ENCODE results near the gene COL28A1. TPM values are rescaled to one million over a fixed set of nuclear protein-coding genes. Genes with fewer than 3 reads are reported as not detected.

Gene COL28A1
- total and polyA plus RNA-seq, 4 donors: 1.3 to 10.2 (median 3.2) TPM

DNA sequence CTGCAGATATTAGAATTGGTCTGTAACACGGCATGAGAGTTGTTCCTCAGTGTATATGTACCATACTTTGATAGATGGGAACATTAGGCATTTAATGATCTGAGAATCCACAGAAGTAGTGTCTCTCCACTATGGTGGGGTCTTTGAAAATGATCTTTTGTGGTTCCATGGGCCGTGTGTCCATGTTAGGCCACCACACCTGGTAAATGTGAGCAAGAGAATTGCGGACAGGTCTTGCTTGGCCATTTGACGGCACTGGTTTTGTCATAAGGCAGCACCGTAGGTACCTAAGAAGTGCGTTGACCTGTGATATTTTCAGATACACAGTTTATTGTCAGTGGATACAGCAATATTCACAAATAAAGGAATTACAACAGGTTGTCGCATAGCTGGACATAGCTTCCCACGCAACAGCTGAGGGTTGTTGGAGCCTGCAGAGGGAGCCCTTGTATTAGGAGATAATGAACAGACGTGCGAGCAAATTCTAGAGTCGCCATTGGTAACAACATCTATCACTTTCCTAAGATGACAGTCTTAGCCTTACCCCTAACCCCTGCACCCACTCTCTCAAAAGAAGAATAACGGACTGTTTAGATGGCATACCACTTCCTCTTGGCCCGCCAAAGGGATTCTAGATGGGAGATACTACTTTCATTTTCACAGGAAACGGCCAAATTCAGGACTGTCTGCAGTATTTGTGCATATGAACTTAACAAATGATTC is 111.4 kb downstream of the COL28A1 start:
- peaks cover 0 to under 1% (median 0%) of the 10 kb centered on the region in 3 donors for H3K27me3 ChIP-seq (ENCODE audit: control insufficient read depth in 3 of 3, insufficient read depth in 3 of 3, low read length in 2 of 3)
- DNase-seq (peak; percentile 63 to 81 (median 79)), ATAC-seq (ENCODE audit: insufficient read depth, low FRiP score) (peak; percentile 34)
- 37 to 40% methylated on average over 14 of the region's 14 CpGs for WGBS, 2 donors
- H3K9ac ChIP-seq (ENCODE audit: insufficient read depth in 1 of 2, low read length in 2 of 2): peak overlapping the region in 1 of 2 donors; percentile 58
- peak overlapping the region; percentile 46 for H3K4me3 ChIP-seq
- no peaks in the 10 kb centered on the region for H3K9me3 ChIP-seq (ENCODE audit: control insufficient read depth in 4 of 4, insufficient read depth in 3 of 4, low read length in 3 of 4)
- H3K36me3 ChIP-seq (ENCODE audit: control insufficient read depth in 4 of 4, insufficient read depth in 4 of 4, low read length in 4 of 4): no peaks in the 10 kb centered on the region
- H3K4me1 ChIP-seq (ENCODE audit: control insufficient read depth in 5 of 5, insufficient read depth in 5 of 5, low read length in 5 of 5): peaks cover 0 to 6% (median 3%) of the 10 kb centered on the region in 5 donors
- TF ChIP-seq, protein P1, sequence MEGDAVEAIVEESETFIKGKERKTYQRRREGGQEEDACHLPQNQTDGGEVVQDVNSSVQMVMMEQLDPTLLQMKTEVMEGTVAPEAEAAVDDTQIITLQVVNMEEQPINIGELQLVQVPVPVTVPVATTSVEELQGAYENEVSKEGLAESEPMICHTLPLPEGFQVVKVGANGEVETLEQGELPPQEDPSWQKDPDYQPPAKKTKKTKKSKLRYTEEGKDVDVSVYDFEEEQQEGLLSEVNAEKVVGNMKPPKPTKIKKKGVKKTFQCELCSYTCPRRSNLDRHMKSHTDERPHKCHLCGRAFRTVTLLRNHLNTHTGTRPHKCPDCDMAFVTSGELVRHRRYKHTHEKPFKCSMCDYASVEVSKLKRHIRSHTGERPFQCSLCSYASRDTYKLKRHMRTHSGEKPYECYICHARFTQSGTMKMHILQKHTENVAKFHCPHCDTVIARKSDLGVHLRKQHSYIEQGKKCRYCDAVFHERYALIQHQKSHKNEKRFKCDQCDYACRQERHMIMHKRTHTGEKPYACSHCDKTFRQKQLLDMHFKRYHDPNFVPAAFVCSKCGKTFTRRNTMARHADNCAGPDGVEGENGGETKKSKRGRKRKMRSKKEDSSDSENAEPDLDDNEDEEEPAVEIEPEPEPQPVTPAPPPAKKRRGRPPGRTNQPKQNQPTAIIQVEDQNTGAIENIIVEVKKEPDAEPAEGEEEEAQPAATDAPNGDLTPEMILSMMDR (IDR thresholded peaks at IDR 0.05; ENCODE audit: control extremely low read depth, extremely low read depth): peak; percentile 44
- H3K27ac ChIP-seq (ENCODE audit: low read depth in 1 of 2, low read length in 1 of 2): no peak overlapping the region

DNA sequence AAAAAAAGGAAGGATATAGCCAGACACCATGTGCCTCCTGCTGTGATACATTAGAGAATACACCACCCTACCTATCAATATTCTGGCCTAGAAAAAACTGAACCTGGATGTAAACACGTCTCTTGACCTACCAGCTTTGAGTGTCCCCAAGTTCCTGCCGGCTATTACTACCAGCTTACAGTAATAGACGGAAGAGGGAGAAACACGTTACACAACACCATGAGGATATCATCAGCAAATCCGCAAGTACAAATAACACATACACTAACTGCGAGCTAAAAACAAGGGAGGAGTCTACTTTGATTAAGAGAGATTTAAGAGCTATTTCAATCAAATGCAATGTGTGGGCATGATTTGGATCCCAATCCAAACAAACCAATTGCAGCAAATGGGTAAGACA is 113.0 kb downstream of the COL28A1 start:
- Histone ChIP-seq H3K9ac (ENCODE audit: insufficient read depth in 1 of 2, low read length in 2 of 2) (no peak overlapping the region), H3K36me3 (ENCODE audit: control insufficient read depth in 4 of 4, insufficient read depth in 4 of 4, low read length in 4 of 4) (no peaks in the 10 kb centered on the region), H3K27ac (ENCODE audit: low read depth in 1 of 2, low read length in 1 of 2) (no peak overlapping the region), H3K4me1 (ENCODE audit: control insufficient read depth in 5 of 5, insufficient read depth in 5 of 5, low read length in 5 of 5) (peaks cover 0 to 6% (median 0%) of the 10 kb centered on the region in 5 donors), H3K4me3 (no peak overlapping the region), H3K9me3 (ENCODE audit: control insufficient read depth in 4 of 4, insufficient read depth in 3 of 4, low read length in 3 of 4) (no peaks in the 10 kb centered on the region), H3K27me3 (ENCODE audit: control insufficient read depth in 3 of 3, insufficient read depth in 3 of 3, low read length in 2 of 3) (peaks cover 0 to 3% (median 0%) of the 10 kb centered on the region in 3 donors)
- peak; percentile 8 for ATAC-seq (ENCODE audit: insufficient read depth, low FRiP score)
- TF ChIP-seq, protein P1 (IDR thresholded peaks at IDR 0.05; ENCODE audit: control extremely low read depth, extremely low read depth): no peak
- 80 to 86% methylated on average over 6 of the region's 6 CpGs for WGBS, 2 donors
- DNase-seq: no peak

DNA sequence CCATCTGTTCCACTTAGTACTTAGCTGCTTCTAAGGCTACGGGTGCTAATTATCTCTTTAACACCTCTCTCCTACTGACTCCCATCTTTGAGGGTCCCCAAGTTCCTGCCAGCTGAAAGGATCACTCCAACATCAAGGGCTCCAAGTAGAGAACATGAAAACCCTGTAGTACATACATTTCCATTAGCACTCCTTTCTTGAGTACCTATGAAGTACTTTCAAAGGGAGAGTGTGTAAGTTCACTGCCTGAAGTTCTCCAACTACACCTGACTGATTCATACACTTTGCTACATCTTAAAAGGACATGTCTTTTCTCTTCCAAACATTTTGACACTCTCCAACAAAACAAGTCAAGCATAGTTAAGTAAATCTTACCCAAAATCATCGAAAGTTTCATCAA is 113.8 kb downstream of the COL28A1 start:
- no peak for ATAC-seq (ENCODE audit: insufficient read depth, low FRiP score)
- Histone ChIP-seq H3K27me3 (ENCODE audit: control insufficient read depth in 3 of 3, insufficient read depth in 3 of 3, low read length in 2 of 3) (peaks cover 0 to 3% (median 0%) of the 10 kb centered on the region in 3 donors), H3K4me1 (ENCODE audit: control insufficient read depth in 5 of 5, insufficient read depth in 5 of 5, low read length in 5 of 5) (peaks cover 0 to 2% (median 0%) of the 10 kb centered on the region in 5 donors), H3K27ac (ENCODE audit: low read depth in 1 of 2, low read length in 1 of 2) (no peak overlapping the region), H3K9ac (ENCODE audit: insufficient read depth in 1 of 2, low read length in 2 of 2) (no peak overlapping the region), H3K36me3 (ENCODE audit: control insufficient read depth in 4 of 4, insufficient read depth in 4 of 4, low read length in 4 of 4) (no peaks in the 10 kb centered on the region), H3K9me3 (ENCODE audit: control insufficient read depth in 4 of 4, insufficient read depth in 3 of 4, low read length in 3 of 4) (no peaks in the 10 kb centered on the region), H3K4me3 (no peak overlapping the region)
- TF ChIP-seq, protein P1 (IDR thresholded peaks at IDR 0.05; ENCODE audit: control extremely low read depth, extremely low read depth): no peak
- 39 to 80% methylated on average over 2 of the region's 2 CpGs for WGBS, 2 donors
- peak in 2 of 3 donors; percentile 22 to 61 for DNase-seq
